SK-N-SH (cell line): ENCODE results near the gene TBL1X. TPM values are rescaled to one million over a fixed set of nuclear protein-coding genes. Genes with fewer than 3 reads are reported as not detected.

Experiments
- CTCF ChIA-PET: fragments of 300-600, 350-600 bp; formaldehyde crosslinking; extraction: SDS; loops from one replicate; lab custom pipeline; 2021; lab: Yijun Ruan, JAX
- POLR2A ChIA-PET: fragments of 350-600 bp; sonication (Branson Sonifier 250); formaldehyde crosslinking; extraction: SDS; loops from one replicate; lab custom pipeline; 2020; ENCODE audit warnings: antibody characterized with exemption, inconsistent platforms; lab: Yijun Ruan, JAX
- DNase-seq: peaks from one replicate; pipeline ENCODE4 v3.0.0; 2012
- H2AFZ ChIP-seq: fragments of 200-600 bp; sonication (generic); 2 replicates; pipeline ENCODE4 v1.8.1; 2016; ENCODE audit warnings: antibody characterized with exemption, mild to moderate bottlenecking, low read depth
- H3F3A ChIP-seq: fragments of 200-600 bp; sonication (generic); replicated peaks from 2 replicates; pipeline ENCODE3; 2016; ENCODE audit warnings: antibody characterized with exemption, mild to moderate bottlenecking; ENCODE audit not compliant: insufficient read depth
- H3K27ac ChIP-seq, 2 experiments: fragments of 200-500 bp in 1 of 2; fragments of 200-600 bp in 1 of 2; sonication (Bioruptor generic) in 1 of 2; sonication (generic), shearing (Covaris generic) in 1 of 2; 2 replicates each; pipeline versions ENCODE4 v1.5.1 to v1.6.1; 2014 to 2016; ENCODE audit warnings: low read depth in 2 of 2, inconsistent platforms in 1 of 2, low read length in 1 of 2, mild to moderate bottlenecking in 1 of 2, mixed read lengths in 1 of 2
- H3K27me3 ChIP-seq: fragments of 200-600 bp; sonication (generic), shearing (Covaris generic); 2 replicates; pipeline ENCODE4 v1.6.1; 2016; ENCODE audit warnings: mixed run types; ENCODE audit not compliant: insufficient read depth
- H3K36me3 ChIP-seq, 2 experiments: fragments of 200-500 bp in 1 of 2; fragments of 200-600 bp in 1 of 2; sonication (Bioruptor generic) in 1 of 2; sonication (generic) in 1 of 2; replicated peaks in 1 of 2; 2 replicates each; pipeline versions ENCODE3 to v1.5.1; 2014 to 2016; ENCODE audit warnings: low read length in 1 of 2, mild to moderate bottlenecking in 1 of 2; ENCODE audit not compliant: insufficient read depth in 2 of 2, control insufficient read depth in 1 of 2
- H3K4me1 ChIP-seq, 2 experiments: fragments of 200-500 bp in 1 of 2; fragments of 200-600 bp in 1 of 2; sonication (Bioruptor generic) in 1 of 2; sonication (generic), shearing (Covaris generic) in 1 of 2; 2 replicates each; pipeline versions ENCODE4 v1.5.1 to v1.6.1; 2014 to 2016; ENCODE audit warnings: low read depth in 1 of 2, low read length in 1 of 2, mixed run types in 1 of 2; ENCODE audit not compliant: insufficient read depth in 2 of 2, control insufficient read depth in 1 of 2
- H3K4me2 ChIP-seq: fragments of 200-600 bp; sonication (generic), shearing (Covaris generic); 2 replicates; pipeline ENCODE4 v1.6.1; 2017; ENCODE audit warnings: mixed run types
- H3K4me3 ChIP-seq, 2 experiments: fragments of 200-500 bp in 1 of 2; fragments of 200-600 bp in 1 of 2; sonication (Bioruptor generic) in 1 of 2; sonication (generic), shearing (Covaris generic) in 1 of 2; 2 replicates each; pipeline versions ENCODE4 v1.5.1 to v1.8.1; 2014 to 2016; ENCODE audit warnings: low read depth in 2 of 2, inconsistent platforms in 1 of 2, low read length in 1 of 2, mild to moderate bottlenecking in 1 of 2, mixed read lengths in 1 of 2, moderate library complexity in 1 of 2
- H3K79me2 ChIP-seq: fragments of 200-600 bp; sonication (generic); 2 replicates; pipeline ENCODE4 v1.8.1; 2017; ENCODE audit warnings: mild to moderate bottlenecking; ENCODE audit not compliant: insufficient read depth
- H3K9ac ChIP-seq: fragments of 200-600 bp; sonication (generic); 2 replicates; pipeline ENCODE4 v1.6.1; 2017; ENCODE audit warnings: mixed run types
- H3K9me2 ChIP-seq: fragments of 200-600 bp; sonication (generic); 2 replicates; pipeline ENCODE4 v1.6.1; 2017; ENCODE audit warnings: mixed run types
- H3K9me3 ChIP-seq: fragments of 200-600 bp; sonication (generic); 2 replicates; pipeline ENCODE4 v1.6.1; 2017; ENCODE audit warnings: mixed run types, mild to moderate bottlenecking, moderate library complexity
- H4K20me1 ChIP-seq: fragments of 200-600 bp; sonication (generic); 2 replicates; pipeline ENCODE4 v1.6.1; 2017; ENCODE audit warnings: mild to moderate bottlenecking, mixed run types; ENCODE audit not compliant: insufficient read depth
- EP300 ChIP-seq, 2 experiments: IDR thresholded peaks; 2 replicates each; pipeline versions ENCODE4 v1.4.0 to v1.6.1; 2012; ENCODE audit warnings: borderline replicate concordance in 1 of 2, low read depth in 1 of 2, low read length in 1 of 2
- EZH2phosphoT487 ChIP-seq: fragments of 200-600 bp; sonication (generic); IDR thresholded peaks from 2 replicates; pipeline ENCODE4 v1.6.1; 2017; ENCODE audit warnings: low read depth, mixed run types, mild to moderate bottlenecking, antibody characterized with exemption, moderate library complexity, borderline replicate concordance
- FOSL2 ChIP-seq: IDR thresholded peaks from 2 replicates; pipeline ENCODE4 v1.4.0; 2012; ENCODE audit warnings: low read depth, mild to moderate bottlenecking, moderate library complexity, borderline replicate concordance
- GABPA ChIP-seq: IDR thresholded peaks from 2 replicates; pipeline ENCODE4 v1.4.0; 2012; ENCODE audit warnings: low read depth, mild to moderate bottlenecking
- MXI1 ChIP-seq: IDR thresholded peaks from 2 replicates; pipeline ENCODE4 v1.6.1; 2012; ENCODE audit warnings: mild to moderate bottlenecking, low read depth, low read length, improper control_type of control experiment
- NFIC ChIP-seq: IDR thresholded peaks from 2 replicates; pipeline ENCODE4 v1.4.0; 2012; ENCODE audit warnings: borderline replicate concordance
- SIN3A ChIP-seq: IDR thresholded peaks from 2 replicates; pipeline ENCODE4 v1.6.1; 2012; ENCODE audit warnings: low read depth, mild to moderate bottlenecking, low read length, moderate library complexity, borderline replicate concordance
- SMC3 ChIP-seq: IDR thresholded peaks from 2 replicates; pipeline ENCODE4 v1.6.1; 2012; ENCODE audit warnings: low read depth, low read length, improper control_type of control experiment
- TAF1 ChIP-seq: IDR thresholded peaks from 2 replicates; pipeline ENCODE4 v1.6.1; 2012; ENCODE audit warnings: low read depth, mild to moderate bottlenecking, low read length, moderate library complexity, borderline replicate concordance
- TCF12 ChIP-seq: IDR thresholded peaks from 2 replicates; pipeline ENCODE4 v1.4.0; 2012
- TEAD4 ChIP-seq: IDR thresholded peaks from 2 replicates; pipeline ENCODE4 v1.4.0; 2012; ENCODE audit warnings: mild to moderate bottlenecking, borderline replicate concordance; ENCODE audit not compliant: insufficient read depth
- WGBS: methylation state at CpG from one replicate; pipeline ENCODE4 v1.1.6; 2017; ENCODE audit warnings: low lambda C conversion rate; 5-methylcytosine and 5-hydroxymethylcytosine counted together
- polyA plus RNA-seq, 3 experiments: library from polyadenylated mRNA; depleted of rRNA; stranded (reverse); fragments of >200 nt; gene quantifications; 2 replicates each; pipeline ENCODE4 v1.2.3, GENCODE V29; 2012
- TF ChIP-seq, protein P1 (sequence below): IDR thresholded peaks from 2 replicates; pipeline ENCODE4; 2012
- TF ChIP-seq, protein P2 (sequence below): fragments of 200-600 bp; sonication (generic); IDR thresholded peaks from 2 replicates; pipeline ENCODE4 v1.6.1; 2017; ENCODE audit warnings: antibody characterized with exemption, mild to moderate bottlenecking, moderate library complexity
- TF ChIP-seq, protein P3 (sequence below): IDR thresholded peaks from 2 replicates; pipeline ENCODE4 v1.4.0; 2012; ENCODE audit warnings: low read depth
- TF ChIP-seq, protein P4 (sequence below): fragments of 150-350 bp; IDR thresholded peaks from 2 replicates; pipeline ENCODE4 v1.6.1; 2017; ENCODE audit warnings: antibody characterized with exemption, low read length, low read depth, borderline replicate concordance
- TF ChIP-seq, protein P5 (sequence below): IDR thresholded peaks from 2 replicates; pipeline ENCODE4 v1.6.1; 2012; ENCODE audit warnings: mild to moderate bottlenecking, low read depth, low read length, moderate library complexity

Gene TBL1X
- polyA plus RNA-seq, 1 of the 3 experiments (the other 2 are of a cell fraction), result 10.6 TPM

DNA sequence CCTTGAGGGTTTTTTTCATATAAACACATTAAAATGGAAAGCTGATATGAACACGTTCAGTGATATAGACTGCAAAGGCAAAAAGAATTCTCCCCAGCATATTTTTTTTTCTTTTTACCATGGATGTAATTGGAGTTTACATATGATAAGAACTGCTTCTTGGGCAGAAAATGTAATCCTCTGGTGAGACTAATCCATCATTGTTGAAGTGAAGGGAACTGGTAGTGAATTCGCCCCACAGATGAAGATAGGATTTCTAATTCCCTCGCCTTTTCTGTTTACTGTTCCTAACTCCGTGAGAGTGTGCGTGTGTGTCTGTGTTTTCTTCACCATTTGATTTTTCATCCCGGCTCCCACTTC is 211.9 kb downstream of the TBL1X start:
- DNase-seq, result no peak

More for the DNA sequence above, 211.9 kb downstream of the TBL1X start:
- H3K4me2 ChIP-seq, result no peak overlapping the region
- ChIA-PET CTCF (no interaction called here), POLR2A (no interaction called here)
- H3K27ac ChIP-seq, result no peak overlapping the region
- H3K79me2 ChIP-seq, result no peaks in the 10 kb centered on the region
- WGBS, result 45% methylated on average over 6 of the region's 6 CpGs
- H3K4me1 ChIP-seq, result no peaks in the 10 kb centered on the region; a peak in 1 of 4 replicates
- no peaks in the 10 kb centered on the region for H3K36me3 ChIP-seq
- no peak overlapping the region for H3K4me3 ChIP-seq
- H3K9me2 ChIP-seq, result no peaks in the 10 kb centered on the region
- H4K20me1 ChIP-seq, result no peaks in the 10 kb centered on the region
- no peak overlapping the region for H2AFZ ChIP-seq
- H3K27me3 ChIP-seq, result no peaks in the 10 kb centered on the region
- H3K9ac ChIP-seq, result no peak overlapping the region
- TF ChIP-seq, protein P1, sequence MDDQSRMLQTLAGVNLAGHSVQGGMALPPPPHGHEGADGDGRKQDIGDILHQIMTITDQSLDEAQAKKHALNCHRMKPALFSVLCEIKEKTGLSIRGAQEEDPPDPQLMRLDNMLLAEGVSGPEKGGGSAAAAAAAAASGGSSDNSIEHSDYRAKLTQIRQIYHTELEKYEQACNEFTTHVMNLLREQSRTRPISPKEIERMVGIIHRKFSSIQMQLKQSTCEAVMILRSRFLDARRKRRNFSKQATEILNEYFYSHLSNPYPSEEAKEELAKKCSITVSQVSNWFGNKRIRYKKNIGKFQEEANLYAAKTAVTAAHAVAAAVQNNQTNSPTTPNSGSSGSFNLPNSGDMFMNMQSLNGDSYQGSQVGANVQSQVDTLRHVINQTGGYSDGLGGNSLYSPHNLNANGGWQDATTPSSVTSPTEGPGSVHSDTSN, result no peak
- TF ChIP-seq, protein P2, sequence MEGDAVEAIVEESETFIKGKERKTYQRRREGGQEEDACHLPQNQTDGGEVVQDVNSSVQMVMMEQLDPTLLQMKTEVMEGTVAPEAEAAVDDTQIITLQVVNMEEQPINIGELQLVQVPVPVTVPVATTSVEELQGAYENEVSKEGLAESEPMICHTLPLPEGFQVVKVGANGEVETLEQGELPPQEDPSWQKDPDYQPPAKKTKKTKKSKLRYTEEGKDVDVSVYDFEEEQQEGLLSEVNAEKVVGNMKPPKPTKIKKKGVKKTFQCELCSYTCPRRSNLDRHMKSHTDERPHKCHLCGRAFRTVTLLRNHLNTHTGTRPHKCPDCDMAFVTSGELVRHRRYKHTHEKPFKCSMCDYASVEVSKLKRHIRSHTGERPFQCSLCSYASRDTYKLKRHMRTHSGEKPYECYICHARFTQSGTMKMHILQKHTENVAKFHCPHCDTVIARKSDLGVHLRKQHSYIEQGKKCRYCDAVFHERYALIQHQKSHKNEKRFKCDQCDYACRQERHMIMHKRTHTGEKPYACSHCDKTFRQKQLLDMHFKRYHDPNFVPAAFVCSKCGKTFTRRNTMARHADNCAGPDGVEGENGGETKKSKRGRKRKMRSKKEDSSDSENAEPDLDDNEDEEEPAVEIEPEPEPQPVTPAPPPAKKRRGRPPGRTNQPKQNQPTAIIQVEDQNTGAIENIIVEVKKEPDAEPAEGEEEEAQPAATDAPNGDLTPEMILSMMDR, result no peak
- TF ChIP-seq GABPA (no peak), SMC3 (no peak), TAF1 (no peak), EZH2phosphoT487 (no peak), MXI1 (no peak), NFIC (no peak), TEAD4 (no peak), EP300 (IDR thresholded peaks at IDR 0.05; ENCODE audit: borderline replicate concordance in 1 of 2, low read depth in 1 of 2, low read length in 1 of 2) (no peak), TCF12 (no peak), SIN3A (no peak), FOSL2 (no peak)
- TF ChIP-seq, protein P3, sequence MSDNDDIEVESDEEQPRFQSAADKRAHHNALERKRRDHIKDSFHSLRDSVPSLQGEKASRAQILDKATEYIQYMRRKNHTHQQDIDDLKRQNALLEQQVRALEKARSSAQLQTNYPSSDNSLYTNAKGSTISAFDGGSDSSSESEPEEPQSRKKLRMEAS, result no peak
- TF ChIP-seq, protein P4, sequence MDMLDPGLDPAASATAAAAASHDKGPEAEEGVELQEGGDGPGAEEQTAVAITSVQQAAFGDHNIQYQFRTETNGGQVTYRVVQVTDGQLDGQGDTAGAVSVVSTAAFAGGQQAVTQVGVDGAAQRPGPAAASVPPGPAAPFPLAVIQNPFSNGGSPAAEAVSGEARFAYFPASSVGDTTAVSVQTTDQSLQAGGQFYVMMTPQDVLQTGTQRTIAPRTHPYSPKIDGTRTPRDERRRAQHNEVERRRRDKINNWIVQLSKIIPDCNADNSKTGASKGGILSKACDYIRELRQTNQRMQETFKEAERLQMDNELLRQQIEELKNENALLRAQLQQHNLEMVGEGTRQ, result no peak
- TF ChIP-seq, protein P5, sequence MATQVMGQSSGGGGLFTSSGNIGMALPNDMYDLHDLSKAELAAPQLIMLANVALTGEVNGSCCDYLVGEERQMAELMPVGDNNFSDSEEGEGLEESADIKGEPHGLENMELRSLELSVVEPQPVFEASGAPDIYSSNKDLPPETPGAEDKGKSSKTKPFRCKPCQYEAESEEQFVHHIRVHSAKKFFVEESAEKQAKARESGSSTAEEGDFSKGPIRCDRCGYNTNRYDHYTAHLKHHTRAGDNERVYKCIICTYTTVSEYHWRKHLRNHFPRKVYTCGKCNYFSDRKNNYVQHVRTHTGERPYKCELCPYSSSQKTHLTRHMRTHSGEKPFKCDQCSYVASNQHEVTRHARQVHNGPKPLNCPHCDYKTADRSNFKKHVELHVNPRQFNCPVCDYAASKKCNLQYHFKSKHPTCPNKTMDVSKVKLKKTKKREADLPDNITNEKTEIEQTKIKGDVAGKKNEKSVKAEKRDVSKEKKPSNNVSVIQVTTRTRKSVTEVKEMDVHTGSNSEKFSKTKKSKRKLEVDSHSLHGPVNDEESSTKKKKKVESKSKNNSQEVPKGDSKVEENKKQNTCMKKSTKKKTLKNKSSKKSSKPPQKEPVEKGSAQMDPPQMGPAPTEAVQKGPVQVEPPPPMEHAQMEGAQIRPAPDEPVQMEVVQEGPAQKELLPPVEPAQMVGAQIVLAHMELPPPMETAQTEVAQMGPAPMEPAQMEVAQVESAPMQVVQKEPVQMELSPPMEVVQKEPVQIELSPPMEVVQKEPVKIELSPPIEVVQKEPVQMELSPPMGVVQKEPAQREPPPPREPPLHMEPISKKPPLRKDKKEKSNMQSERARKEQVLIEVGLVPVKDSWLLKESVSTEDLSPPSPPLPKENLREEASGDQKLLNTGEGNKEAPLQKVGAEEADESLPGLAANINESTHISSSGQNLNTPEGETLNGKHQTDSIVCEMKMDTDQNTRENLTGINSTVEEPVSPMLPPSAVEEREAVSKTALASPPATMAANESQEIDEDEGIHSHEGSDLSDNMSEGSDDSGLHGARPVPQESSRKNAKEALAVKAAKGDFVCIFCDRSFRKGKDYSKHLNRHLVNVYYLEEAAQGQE, result no peak
- TF ChIP-seq, all 33 proteins: peak for 0
- Histone ChIP-seq H3F3A (no peaks in the 10 kb centered on the region), H3K9me3 (no peaks in the 10 kb centered on the region)
